RWPE2 (cell line): ENCODE measurements around the gene CCDC9B.

Experiments
- ATAC-seq: fragments of 200-7000 bp; cut with Tn5 transposase; 3 replicates; pipeline ENCODE4 v1.9.1; 2021; ENCODE audit warnings: low read depth
- DNase-seq: peaks from one replicate; pipeline ENCODE4 v3.0.0-alpha.2; 2020; ENCODE audit warnings: low spot score
- H3K27ac ChIP-seq: fragments of 450-650 bp; 2 replicates; pipeline ENCODE4 v1.5.1; 2017; ENCODE audit warnings: mild to moderate bottlenecking; ENCODE audit not compliant: poor library complexity, severe bottlenecking
- H3K27me3 ChIP-seq: fragments of 250-450 bp; sonication (Bioruptor Pico); 2 replicates; pipeline ENCODE4 v1.5.1; 2021; ENCODE audit warnings: mild to moderate bottlenecking, moderate library complexity; ENCODE audit not compliant: insufficient read depth, poor library complexity, severe bottlenecking
- H3K36me3 ChIP-seq: fragments of 250-450 bp; sonication (Bioruptor Pico); 2 replicates; pipeline ENCODE4 v1.5.1; 2020; ENCODE audit warnings: low read depth, mild to moderate bottlenecking, moderate library complexity
- H3K4me1 ChIP-seq: fragments of 250-450 bp; sonication (Bioruptor Pico); 2 replicates; pipeline ENCODE4 v1.5.1; 2021; ENCODE audit warnings: mild to moderate bottlenecking, moderate library complexity; ENCODE audit not compliant: insufficient read depth, poor library complexity, severe bottlenecking
- H3K4me3 ChIP-seq: fragments of 250-450 bp; sonication (Bioruptor Pico); 2 replicates; pipeline ENCODE4 v1.5.1; 2021; ENCODE audit warnings: mild to moderate bottlenecking, moderate library complexity; ENCODE audit not compliant: severe bottlenecking
- H3K9me3 ChIP-seq: fragments of 250-450 bp; sonication (Bioruptor Pico); 2 replicates; pipeline ENCODE4 v1.5.1; 2021; ENCODE audit warnings: mild to moderate bottlenecking, moderate library complexity; ENCODE audit not compliant: severe bottlenecking
- CTCF ChIP-seq: fragments of 450-650 bp; IDR thresholded peaks from one replicate; pipeline ENCODE4 v1.5.1; 2017; ENCODE audit warnings: mild to moderate bottlenecking, moderate library complexity; ENCODE audit not compliant: poor library complexity, severe bottlenecking

Gene CCDC9B

GRCh38 chr15:40334941-40335795 is 5.6 kb downstream of the CCDC9B start:
- Histone ChIP-seq H3K36me3 (peaks cover 40% of the 10 kb centered on the region), H3K4me1 (peaks cover 20% of the 10 kb centered on the region), H3K27ac (peak overlapping the region; percentile 97), H3K9me3 (no peaks in the 10 kb centered on the region), H3K27me3 (no peaks in the 10 kb centered on the region), H3K4me3 (no peak overlapping the region)
- no peak for ATAC-seq
- TF ChIP-seq CTCF: no peak
- DNase-seq: no peak

GRCh38 chr15:40334541-40334940 is 6.2 kb downstream of the CCDC9B start:
- H3K36me3 ChIP-seq: peaks cover 42% of the 10 kb centered on the region
- no peak for ATAC-seq
- no peak for DNase-seq
- no peak for TF ChIP-seq CTCF
- no peak overlapping the region for H3K4me3 ChIP-seq
- no peaks in the 10 kb centered on the region for H3K9me3 ChIP-seq
- peaks cover 20% of the 10 kb centered on the region for H3K4me1 ChIP-seq
- H3K27ac ChIP-seq: peak overlapping the region; percentile 97
- H3K27me3 ChIP-seq: no peaks in the 10 kb centered on the region

GRCh38 chr15:40333922-40334492 is 6.7 kb downstream of the CCDC9B start:
- Histone ChIP-seq H3K4me1 (peaks cover 15% of the 10 kb centered on the region), H3K9me3 (no peaks in the 10 kb centered on the region), H3K36me3 (peaks cover 46% of the 10 kb centered on the region), H3K27ac (peak overlapping the region; percentile 97), H3K4me3 (no peak overlapping the region), H3K27me3 (no peaks in the 10 kb centered on the region)
- ATAC-seq: 0 out of 3 replicates have a peak, but pooled peaks have one; percentile 0
- no peak for TF ChIP-seq CTCF
- DNase-seq: no peak

- no peak for TF ChIP-seq CTCF
- Histone ChIP-seq H3K4me3 (no peak overlapping the region), H3K4me1 (peaks cover 21% of the 10 kb centered on the region), H3K27ac (peak overlapping the region; percentile 11), H3K9me3 (no peaks in the 10 kb centered on the region), H3K36me3 (peaks cover 32% of the 10 kb centered on the region), H3K27me3 (no peaks in the 10 kb centered on the region)
- ATAC-seq: no peak
- no peak for DNase-seq
Measured at GRCh38 chr15:40332113-40332781, 8.5 kb downstream of the CCDC9B start.
